Trophoblast cell (in vitro differentiated cells and primary cell): ENCODE measurements around the gene ITLN1.
A peak's percentile ranks its signal among the peaks of the same experiment; 100 is the strongest.
"Not testable (repeated sequence)": the region's sequence is repeated elsewhere in the genome, so short reads cannot be mapped to it uniquely, and the experiment has no call there.

Experiments used
- DNase-seq, 2 donors: peaks; one replicate each; pipeline ENCODE4 v3.0.0-alpha.2; 2016
- H2AFZ ChIP-seq: 2 replicates; pipeline ENCODE4 v1.6.1; 2013; ENCODE audit warnings: low read length, moderate library complexity, mild to moderate bottlenecking; ENCODE audit not compliant: insufficient read depth, poor library complexity
- H2AK5ac ChIP-seq: 2 replicates; pipeline ENCODE4 v1.6.1; 2013; ENCODE audit warnings: mild to moderate bottlenecking, low read length
- H2BK120ac ChIP-seq: 2 replicates; pipeline ENCODE4 v1.6.1; 2013; ENCODE audit warnings: low read length, mild to moderate bottlenecking, moderate library complexity; ENCODE audit not compliant: insufficient read depth, poor library complexity
- H2BK12ac ChIP-seq: 2 replicates; pipeline ENCODE4 v1.6.1; 2013; ENCODE audit warnings: mild to moderate bottlenecking, low read length, moderate library complexity
- H2BK5ac ChIP-seq: 2 replicates; pipeline ENCODE4 v1.6.1; 2013; ENCODE audit warnings: low read length, low read depth, moderate library complexity, mild to moderate bottlenecking; ENCODE audit not compliant: poor library complexity
- H3K14ac ChIP-seq: 2 replicates; pipeline ENCODE4 v1.6.1; 2013; ENCODE audit warnings: mild to moderate bottlenecking, low read length
- H3K18ac ChIP-seq: 2 replicates; pipeline ENCODE4 v1.6.1; 2013; ENCODE audit warnings: mild to moderate bottlenecking, low read length
- H3K23ac ChIP-seq: 2 replicates; pipeline ENCODE4 v1.6.1; 2013; ENCODE audit warnings: low read length
- H3K27ac ChIP-seq: 2 replicates; pipeline ENCODE4 v1.5.1; 2013; ENCODE audit warnings: low read depth, mild to moderate bottlenecking, inconsistent platforms, low read length, moderate library complexity
- H3K27me3 ChIP-seq: 2 replicates; pipeline ENCODE4 v1.6.1; 2013; ENCODE audit warnings: inconsistent platforms, mild to moderate bottlenecking, low read length, moderate library complexity; ENCODE audit not compliant: insufficient read depth
- H3K36me3 ChIP-seq, 2 experiments: 1 replicate in 1 of 2; 2 replicates in 1 of 2; pipeline ENCODE4 v1.6.1; 2013; ENCODE audit warnings: low read length in 2 of 2, mild to moderate bottlenecking in 2 of 2, moderate library complexity in 1 of 2; ENCODE audit not compliant: insufficient read depth in 2 of 2, control insufficient read depth in 1 of 2
- H3K4ac ChIP-seq: 2 replicates; pipeline ENCODE4 v1.6.1; 2013; ENCODE audit warnings: low read depth, mild to moderate bottlenecking, low read length, moderate library complexity
- H3K4me1 ChIP-seq, 2 experiments: 1 replicate in 1 of 2; 2 replicates in 1 of 2; pipeline ENCODE4 v1.6.1; 2013; ENCODE audit warnings: low read length in 2 of 2, mild to moderate bottlenecking in 2 of 2, moderate library complexity in 1 of 2; ENCODE audit not compliant: insufficient read depth in 2 of 2, control insufficient read depth in 1 of 2
- H3K4me2 ChIP-seq: 2 replicates; pipeline ENCODE4 v1.6.1; 2013; ENCODE audit warnings: inconsistent platforms, mild to moderate bottlenecking, low read length, moderate library complexity
- H3K4me3 ChIP-seq: 2 replicates; pipeline ENCODE4 v1.5.1; 2013; ENCODE audit warnings: mild to moderate bottlenecking, low read depth, low read length, inconsistent platforms
- H3K79me1 ChIP-seq: one replicate; pipeline ENCODE4 v1.6.1; 2013; ENCODE audit warnings: low read length
- H3K79me2 ChIP-seq: 2 replicates; pipeline ENCODE4 v1.6.1; 2013; ENCODE audit warnings: low read length, mild to moderate bottlenecking; ENCODE audit not compliant: control insufficient read depth, insufficient read depth, poor library complexity
- H3K9ac ChIP-seq: 2 replicates; pipeline ENCODE4 v1.6.1; 2013; ENCODE audit warnings: mild to moderate bottlenecking, low read length
- H3K9me3 ChIP-seq: 2 replicates; pipeline ENCODE4 v1.6.1; 2013; ENCODE audit warnings: low read depth, mild to moderate bottlenecking, control low read depth, inconsistent platforms, low read length; ENCODE audit not compliant: insufficient read depth
- H4K12ac ChIP-seq: 2 replicates; pipeline ENCODE4 v1.6.1; 2013; ENCODE audit warnings: low read depth, mild to moderate bottlenecking, low read length, moderate library complexity
- H4K8ac ChIP-seq: 2 replicates; pipeline ENCODE4 v1.6.1; 2013; ENCODE audit warnings: low read depth, mild to moderate bottlenecking, low read length, moderate library complexity
- H4K91ac ChIP-seq: one replicate; pipeline ENCODE4 v1.6.1; 2013; ENCODE audit warnings: low read depth, mild to moderate bottlenecking, low read length, moderate library complexity
- WGBS: extraction: QIAGEN DNeasy Blood & Tissue Kit; methylation state at CpG from one replicate; pipeline ENCODE4 v1.1.7; 2013; ENCODE audit warnings: missing lambda C conversion rate; ENCODE audit not compliant: insufficient read length, insufficient coverage; ENCODE audit errors: extremely low coverage; 5-methylcytosine and 5-hydroxymethylcytosine counted together

The ITLN1 gene

DNA sequence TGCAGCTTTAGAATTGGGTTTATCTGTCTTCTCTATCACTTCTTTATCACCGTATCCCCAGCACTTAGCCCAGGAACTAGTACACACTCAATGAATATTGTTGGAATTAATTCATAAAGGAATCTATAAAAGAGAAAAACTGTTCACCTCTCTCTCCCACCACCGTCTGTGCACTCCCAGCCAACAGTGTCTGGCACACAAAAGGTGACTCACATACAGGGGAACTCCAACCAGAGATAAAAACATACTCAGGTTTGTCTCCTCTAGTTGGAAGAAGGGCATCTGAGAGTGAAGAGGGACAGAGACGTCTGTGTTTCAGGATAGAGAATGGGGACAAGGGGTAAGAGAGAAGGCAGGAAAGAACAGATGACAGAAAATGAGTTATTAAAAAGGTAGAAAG is 10.0 kb downstream of the ITLN1 start:
- WGBS: no CpG with 5 or more reads among the region's 3 CpGs

DNA sequence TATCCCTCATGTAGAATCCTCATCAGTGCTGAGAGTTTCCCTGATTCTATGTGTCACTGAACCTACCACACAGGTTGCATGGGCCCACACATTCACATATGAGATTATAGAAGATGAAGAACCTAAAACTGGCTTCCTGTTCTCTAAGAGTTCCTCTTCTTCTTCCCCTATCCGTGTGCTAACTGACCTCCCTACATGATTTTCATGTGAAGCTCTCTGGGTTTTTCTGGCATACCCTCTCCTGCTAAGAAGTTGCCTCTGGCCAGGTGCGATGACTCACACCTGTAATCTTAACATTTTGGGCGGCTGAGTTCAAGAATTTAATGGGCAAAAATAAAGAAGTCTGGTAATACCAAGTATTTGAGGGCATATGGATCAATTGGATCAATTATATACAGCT is 16.8 kb downstream of the ITLN1 start:
- H2AK5ac ChIP-seq: no peak overlapping the region
- H3K18ac ChIP-seq: no peak overlapping the region
- H3K4ac ChIP-seq: no peak overlapping the region
- H3K79me2 ChIP-seq: no peaks in the 10 kb centered on the region
- no peaks in the 10 kb centered on the region for H3K27me3 ChIP-seq
- no peaks in the 10 kb centered on the region for H3K9me3 ChIP-seq
- H3K4me3 ChIP-seq: no peak overlapping the region
- no peak overlapping the region for H2AFZ ChIP-seq
- H2BK120ac ChIP-seq: no peak overlapping the region
- H3K4me1 ChIP-seq: no peaks in the 10 kb centered on the region
- no peak overlapping the region for H3K4me2 ChIP-seq
- no peak overlapping the region for H2BK5ac ChIP-seq
- H2BK12ac ChIP-seq: no peak overlapping the region
- no peak overlapping the region for H4K91ac ChIP-seq
- no CpG with 5 or more reads among the region's 3 CpGs for WGBS
- no peak overlapping the region for H3K23ac ChIP-seq
- DNase-seq: peak in 1 of 2 donors; percentile 39
- H3K9ac ChIP-seq: no peak overlapping the region
- H3K14ac ChIP-seq: no peak overlapping the region
- H4K12ac ChIP-seq: no peak overlapping the region
- no peaks in the 10 kb centered on the region for H3K36me3 ChIP-seq
- H4K8ac ChIP-seq: no peak overlapping the region
- no peak overlapping the region for H3K27ac ChIP-seq
- no peaks in the 10 kb centered on the region for H3K79me1 ChIP-seq

More for the DNA sequence above, 10.0 kb downstream of the ITLN1 start:
- Histone ChIP-seq H3K9me3 (no peaks in the 10 kb centered on the region), H3K23ac (no peak overlapping the region), H3K18ac (no peak overlapping the region), H4K12ac (no peak overlapping the region), H2BK120ac (no peak overlapping the region), H3K27me3 (no peaks in the 10 kb centered on the region), H2AFZ (no peak overlapping the region), H3K4me2 (no peak overlapping the region), H3K36me3 (no peaks in the 10 kb centered on the region), H3K4me3 (no peak overlapping the region), H3K79me1 (no peaks in the 10 kb centered on the region), H3K4me1 (peaks cover 0 to 4% of the 10 kb centered on the region in 2 experiments), H3K4ac (no peak overlapping the region), H3K9ac (no peak overlapping the region), H2BK5ac (no peak overlapping the region), H3K79me2 (no peaks in the 10 kb centered on the region), H3K14ac (no peak overlapping the region), H3K27ac (no peak overlapping the region), H2AK5ac (no peak overlapping the region), H4K91ac (no peak overlapping the region), H2BK12ac (no peak overlapping the region), H4K8ac (no peak overlapping the region)
- DNase-seq: peak in 1 of 2 donors; percentile 49

DNA sequence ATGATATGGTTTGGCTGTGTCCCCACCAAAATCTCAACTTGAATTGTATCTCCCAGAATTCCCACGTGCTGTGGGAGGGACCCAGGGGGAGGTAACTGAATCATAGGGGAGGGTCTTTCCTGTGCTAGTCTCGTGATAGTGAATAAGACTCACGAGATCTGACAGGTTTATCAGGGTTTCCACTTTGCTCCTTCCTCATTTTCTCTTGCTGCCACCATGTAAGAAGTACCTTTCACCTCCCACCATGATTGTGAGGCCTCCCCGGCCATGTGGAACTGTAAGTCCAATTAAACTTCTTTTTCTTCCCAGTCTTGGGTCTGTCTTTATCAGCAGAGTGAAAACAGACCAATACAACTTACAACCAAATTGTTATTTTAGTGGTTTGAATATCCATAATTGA is 17.3 kb downstream of the ITLN1 start:
- not testable (repeated sequence) for H3K36me3 ChIP-seq, H4K91ac ChIP-seq, H3K23ac ChIP-seq, DNase-seq, H3K79me1 ChIP-seq, H3K4me1 ChIP-seq, H3K4ac ChIP-seq, H2AK5ac ChIP-seq, H3K27ac ChIP-seq, H3K79me2 ChIP-seq, H3K27me3 ChIP-seq, H3K4me3 ChIP-seq, H2BK5ac ChIP-seq, H3K9ac ChIP-seq, H3K9me3 ChIP-seq, H2BK120ac ChIP-seq, H4K12ac ChIP-seq, H3K4me2 ChIP-seq, H3K14ac ChIP-seq, H3K18ac ChIP-seq, H2BK12ac ChIP-seq, H4K8ac ChIP-seq, H2AFZ ChIP-seq
- WGBS: no CpG with 5 or more reads among the region's 4 CpGs

DNA sequence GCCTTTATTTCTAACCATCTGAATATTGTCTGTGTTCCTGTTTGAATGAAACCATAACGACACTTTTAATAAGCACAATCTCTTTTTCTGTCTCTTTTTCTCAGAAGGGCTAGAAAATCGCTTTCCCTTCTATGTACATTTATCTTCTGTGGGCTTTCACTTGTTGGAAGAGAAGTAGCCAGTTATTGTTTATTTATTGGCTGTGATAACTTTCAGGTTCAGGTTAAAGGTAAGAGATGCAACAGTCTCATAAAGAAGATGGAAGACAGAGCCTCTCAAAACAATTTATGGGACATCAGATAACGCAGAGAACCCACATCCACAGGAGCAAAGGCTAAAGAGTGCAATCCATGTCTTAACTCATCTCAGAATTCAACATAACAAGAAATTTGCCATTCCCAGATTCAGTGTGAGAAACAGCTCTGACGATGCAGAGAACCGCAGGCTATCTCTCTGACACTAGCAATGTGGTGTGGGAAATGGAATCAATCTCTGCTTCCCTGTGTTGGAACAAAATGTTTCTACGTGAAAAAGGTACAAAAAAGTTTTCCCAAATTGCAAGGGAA is 18.2 kb downstream of the ITLN1 start:
- H2BK5ac ChIP-seq: no peak overlapping the region
- H2AFZ ChIP-seq: no peak overlapping the region
- H2AK5ac ChIP-seq: no peak overlapping the region
- H4K12ac ChIP-seq: no peak overlapping the region
- no peak for DNase-seq
- H3K36me3 ChIP-seq: no peaks in the 10 kb centered on the region
- H3K4ac ChIP-seq: no peak overlapping the region
- no peak overlapping the region for H3K9ac ChIP-seq
- H3K18ac ChIP-seq: no peak overlapping the region
- no peaks in the 10 kb centered on the region for H3K4me1 ChIP-seq
- H3K14ac ChIP-seq: no peak overlapping the region
- WGBS: no CpG with 5 or more reads among the region's 6 CpGs
- H3K9me3 ChIP-seq: no peaks in the 10 kb centered on the region
- H2BK12ac ChIP-seq: no peak overlapping the region
- H4K91ac ChIP-seq: no peak overlapping the region
- no peaks in the 10 kb centered on the region for H3K79me1 ChIP-seq
- no peak overlapping the region for H3K27ac ChIP-seq
- H3K4me2 ChIP-seq: no peak overlapping the region
- H2BK120ac ChIP-seq: no peak overlapping the region
- no peak overlapping the region for H4K8ac ChIP-seq
- H3K79me2 ChIP-seq: no peaks in the 10 kb centered on the region
- H3K27me3 ChIP-seq: no peaks in the 10 kb centered on the region
- no peak overlapping the region for H3K4me3 ChIP-seq
- H3K23ac ChIP-seq: no peak overlapping the region
